Skin epidermis (tissue), 12 donors: Measurements from ENCODE around the gene PLA2G4A.

Experiments
- H3K27ac ChIP-seq, 21 experiments: fragments of 200-600 bp; sonication (generic) in 11 of 21; one replicate each; pipeline ENCODE4 v1.5.0; 2020; ENCODE audit warnings: mild to moderate bottlenecking in 3 of 21, inconsistent platforms in 2 of 21, moderate library complexity in 2 of 21
- H3K4me3 ChIP-seq, 7 experiments: fragments of 200-600 bp; sonication (generic) in 2 of 7; one replicate each; pipeline ENCODE4 v1.5.0; 2020; ENCODE audit warnings: inconsistent platforms in 2 of 7, mild to moderate bottlenecking in 2 of 7, moderate library complexity in 1 of 7

The PLA2G4A gene

DNA sequence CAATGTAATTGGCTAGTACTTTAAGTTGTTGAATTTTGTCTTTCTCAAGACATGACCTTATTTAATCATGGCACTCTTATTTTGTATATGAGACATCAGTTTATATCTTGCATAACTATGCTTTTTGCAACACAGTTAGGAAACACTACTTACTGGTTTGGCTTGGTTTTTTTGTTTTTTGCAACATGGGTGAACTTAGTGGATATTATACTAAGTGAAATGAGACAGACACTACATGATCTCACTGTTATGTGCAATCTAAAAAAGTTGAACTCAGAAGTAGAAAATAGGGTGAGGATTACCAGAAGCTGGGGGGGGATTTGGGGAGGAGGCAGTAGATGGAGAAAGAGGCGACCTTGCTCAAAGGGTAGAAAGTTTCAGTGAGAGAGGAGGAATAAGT is 132.1 kb downstream of the PLA2G4A start:
- no peak overlapping the region for H3K27ac ChIP-seq

DNA sequence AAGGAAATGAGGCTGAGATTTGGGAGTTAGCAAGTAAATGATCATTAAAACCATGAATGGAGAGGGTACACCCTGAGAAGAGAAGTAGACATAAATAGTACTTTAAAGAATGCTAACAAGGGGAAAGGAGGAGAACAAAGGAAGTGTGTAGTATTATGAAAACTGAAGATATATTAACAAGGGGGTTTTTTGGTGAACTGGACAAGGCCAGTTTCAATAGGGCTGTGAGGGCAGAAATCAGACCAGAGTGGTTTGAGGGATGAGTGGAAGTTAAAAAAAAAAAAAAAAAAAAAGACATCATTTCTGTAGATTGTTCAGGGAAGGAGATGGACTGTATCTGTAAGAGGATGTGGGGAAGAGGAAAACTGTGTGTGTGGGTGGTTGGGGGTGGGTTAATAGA is 137.1 kb downstream of the PLA2G4A start:
- Histone ChIP-seq H3K27ac (no peak overlapping the region), H3K4me3 (no peak overlapping the region)

More for the DNA sequence above, 132.1 kb downstream of the PLA2G4A start:
- no peak overlapping the region for H3K4me3 ChIP-seq

DNA sequence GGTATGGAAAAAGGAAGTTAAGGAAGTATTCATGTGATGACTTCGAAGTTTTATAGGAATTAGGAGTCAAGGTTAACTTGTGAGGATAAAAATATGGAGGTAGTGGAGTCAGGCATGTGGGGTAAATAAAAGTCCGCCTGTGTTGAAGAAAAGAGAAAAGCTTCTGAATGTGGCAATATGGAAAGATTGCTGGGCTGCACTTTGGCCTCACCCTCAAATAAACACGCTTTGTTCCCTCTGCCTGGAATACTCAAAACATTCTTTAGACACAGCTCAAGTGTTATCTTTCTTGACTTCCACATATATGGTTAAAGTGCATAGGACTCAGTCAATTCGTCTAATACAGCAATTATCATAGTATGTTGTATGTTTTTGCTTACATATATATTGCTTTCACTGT is 137.7 kb downstream of the PLA2G4A start:
- no peak overlapping the region for H3K4me3 ChIP-seq
- H3K27ac ChIP-seq = no peak overlapping the region

DNA sequence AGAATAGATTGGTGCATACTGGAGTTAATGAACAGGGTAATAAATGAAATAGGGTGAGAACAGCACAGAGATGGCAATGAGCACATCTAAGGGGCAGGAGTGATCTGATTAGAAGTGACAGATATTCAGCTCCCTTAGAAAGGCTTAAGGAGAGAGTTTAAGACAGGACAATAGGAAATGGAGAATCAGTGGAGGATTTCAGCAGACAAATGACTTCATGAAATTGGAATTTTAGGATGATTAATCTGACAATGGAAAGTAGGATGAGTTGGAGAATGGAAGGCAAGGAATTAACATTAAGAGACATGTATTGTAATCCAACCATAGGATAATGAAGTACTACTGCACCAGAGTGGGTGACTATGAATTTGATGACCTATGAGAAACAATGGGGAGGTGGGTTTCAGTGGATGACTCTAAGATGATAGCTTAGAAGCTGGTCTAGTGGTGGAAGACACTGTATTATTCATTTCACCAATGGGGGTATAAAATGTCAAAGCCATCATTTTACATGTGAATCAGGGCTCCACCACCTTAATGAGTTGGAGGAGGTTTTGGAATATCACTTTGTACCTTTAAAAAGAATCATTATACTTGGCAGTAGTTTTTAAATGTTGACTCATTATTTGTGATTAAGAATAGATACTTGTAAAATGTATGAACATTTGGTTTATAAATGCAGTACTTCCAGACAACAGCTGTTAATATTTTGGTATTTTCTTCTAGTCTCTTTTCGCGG is 139.1 kb downstream of the PLA2G4A start:
- H3K4me3 ChIP-seq = no peak overlapping the region
- H3K27ac ChIP-seq = no peak overlapping the region

DNA sequence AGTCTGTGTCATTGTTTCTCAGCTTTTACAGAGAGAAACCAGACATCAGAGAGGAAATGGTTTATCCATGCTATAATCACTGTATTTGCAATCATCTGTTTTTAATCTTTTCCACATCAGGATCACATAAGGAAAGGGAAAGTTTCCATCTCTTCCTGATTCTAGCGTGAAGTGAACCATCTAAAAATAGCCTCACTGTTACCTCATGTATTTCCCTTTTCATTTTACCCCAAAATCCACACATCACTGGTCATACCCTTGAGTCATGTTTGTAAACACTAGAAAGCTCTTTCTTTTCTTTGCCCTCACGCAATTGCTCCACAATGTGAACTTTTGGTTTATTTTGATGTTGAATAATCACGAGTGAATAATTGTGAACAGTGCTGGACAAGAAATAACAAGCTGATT is 146.0 kb downstream of the PLA2G4A start:
- H3K4me3 ChIP-seq = no peak overlapping the region
- H3K27ac ChIP-seq = no peak overlapping the region

DNA sequence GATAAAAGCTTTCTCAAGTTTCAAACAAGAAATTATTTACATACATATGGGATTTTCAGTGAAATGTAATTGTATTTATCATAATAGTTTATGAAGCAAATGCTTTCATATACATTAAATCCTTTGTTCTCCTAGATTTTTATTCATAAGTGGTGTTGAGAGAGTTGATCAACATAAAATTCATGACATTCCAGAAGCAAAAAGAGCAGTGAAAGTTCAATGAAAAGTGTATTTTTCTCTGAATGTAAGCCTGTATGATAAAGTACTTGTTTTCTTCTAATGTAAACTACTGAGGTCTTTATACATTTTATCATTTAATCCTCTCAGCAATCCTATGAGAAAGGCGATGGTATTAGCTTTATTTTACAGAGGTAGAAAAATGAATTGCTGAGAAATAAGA is 146.5 kb downstream of the PLA2G4A start:
- no peak overlapping the region for H3K27ac ChIP-seq
- H3K4me3 ChIP-seq = no peak overlapping the region

DNA sequence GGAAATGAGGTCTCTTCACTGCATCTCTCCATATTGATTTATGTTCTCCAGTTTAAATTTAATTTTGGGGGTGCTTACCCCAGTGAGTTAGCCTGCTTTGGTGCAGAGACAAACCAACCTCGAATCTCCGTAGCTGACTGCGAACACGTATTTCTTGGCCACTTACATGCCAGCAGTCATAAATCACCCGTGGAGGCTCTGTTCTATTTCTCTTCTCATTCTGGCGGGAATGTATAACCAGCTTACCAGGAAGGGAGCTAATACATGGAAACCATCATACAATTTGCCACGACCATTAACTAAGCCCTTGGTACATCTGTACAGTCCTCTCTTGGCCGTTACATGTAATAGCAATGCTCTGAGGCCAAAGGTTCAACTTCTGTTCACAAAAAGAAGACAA is 148.0 kb downstream of the PLA2G4A start:
- H3K27ac ChIP-seq = no peak overlapping the region

DNA sequence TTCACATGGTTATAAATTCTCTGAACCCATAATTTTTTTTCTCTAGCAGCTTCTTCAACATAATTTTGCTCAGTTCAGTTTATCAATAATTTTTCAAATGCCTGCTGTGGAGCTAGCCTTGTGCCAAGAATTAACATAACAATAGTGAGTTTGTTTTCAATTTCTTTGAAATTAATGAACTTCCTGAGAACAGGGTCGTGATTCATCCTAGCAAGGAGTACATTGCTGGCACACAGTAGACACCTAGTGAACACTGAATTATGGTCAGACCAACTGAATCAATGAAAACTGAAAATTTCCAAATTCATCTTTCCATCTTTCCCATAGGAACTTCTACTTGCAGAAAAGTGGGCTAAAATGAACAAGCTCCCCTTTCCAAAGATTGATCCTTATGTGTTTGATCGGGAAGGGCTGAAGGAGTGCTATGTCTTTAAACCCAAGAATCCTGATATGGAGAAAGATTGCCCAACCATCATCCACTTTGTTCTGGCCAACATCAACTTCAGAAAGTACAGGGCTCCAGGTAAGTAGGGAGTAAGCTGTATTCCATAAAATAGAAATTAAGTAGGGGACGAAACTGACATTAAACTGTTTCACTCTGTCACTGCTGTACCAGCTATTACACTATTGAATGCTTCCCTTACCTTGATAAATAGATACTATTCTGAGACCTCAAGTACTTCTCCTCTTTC is 148.7 kb downstream of the PLA2G4A start:
- H3K27ac ChIP-seq = no peak overlapping the region
- H3K4me3 ChIP-seq = no peak overlapping the region

More for the DNA sequence above, 148.0 kb downstream of the PLA2G4A start:
- H3K4me3 ChIP-seq = no peak overlapping the region

DNA sequence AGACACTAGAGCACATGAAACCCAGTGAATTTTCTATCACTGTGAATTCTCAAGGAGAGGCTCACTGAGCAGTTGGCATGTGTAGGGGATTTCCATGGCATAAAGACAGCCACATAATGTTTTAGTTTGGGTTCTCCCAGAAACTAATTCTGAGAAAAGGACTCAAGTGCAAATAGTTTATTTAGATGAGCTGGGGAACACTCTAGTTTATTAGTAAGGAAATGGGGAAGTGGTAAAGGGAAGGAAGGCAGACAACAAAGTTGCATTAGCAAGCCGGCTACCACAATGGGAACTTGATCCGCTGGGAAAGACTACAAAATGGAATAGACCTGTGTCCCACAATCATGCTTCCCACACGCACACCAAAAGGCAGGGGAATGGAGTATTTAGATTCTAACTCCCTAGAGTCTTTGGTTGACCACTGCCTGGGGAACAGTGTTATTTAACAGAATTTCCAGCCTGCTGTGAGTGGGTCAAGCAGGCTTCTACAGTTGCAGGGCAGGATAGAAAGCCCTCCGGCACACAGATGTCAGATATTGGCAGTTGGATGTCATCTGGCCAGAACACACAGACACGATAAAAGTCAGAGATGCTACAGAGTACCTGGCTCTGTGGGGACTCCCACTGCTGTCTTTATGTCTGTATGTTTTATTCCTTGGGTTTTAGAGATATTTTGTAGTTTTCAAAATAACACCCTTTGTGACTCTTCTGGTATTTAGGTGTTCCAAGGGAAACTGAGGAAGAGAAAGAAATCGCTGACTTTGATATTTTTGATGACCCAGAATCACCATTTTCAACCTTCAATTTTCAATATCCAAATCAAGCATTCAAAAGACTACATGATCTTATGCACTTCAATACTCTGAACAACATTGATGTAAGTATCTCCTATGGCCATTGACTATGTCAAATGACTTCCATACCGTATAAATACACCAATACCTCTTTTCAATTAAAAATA is 150.1 kb downstream of the PLA2G4A start:
- Histone ChIP-seq H3K27ac (no peak overlapping the region), H3K4me3 (no peak overlapping the region)

DNA sequence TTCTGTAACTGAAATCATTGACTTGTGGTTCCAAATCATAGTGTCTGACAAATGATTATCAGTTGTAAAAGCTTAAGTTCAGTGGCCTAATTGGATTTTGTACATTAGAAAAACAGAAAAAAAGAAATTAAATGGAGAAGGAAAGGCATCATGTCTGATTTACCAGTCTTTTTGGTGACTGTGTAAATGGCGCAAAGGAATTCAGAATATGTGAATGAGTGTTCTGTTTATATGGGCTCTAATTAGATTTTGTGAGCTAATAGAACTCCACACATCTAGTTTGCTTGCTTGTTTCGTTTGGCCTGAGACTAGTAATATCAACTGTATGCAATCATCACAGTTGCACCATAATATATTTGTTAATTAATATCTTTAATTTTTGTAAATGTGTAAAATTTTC is 151.7 kb downstream of the PLA2G4A start:
- no peak overlapping the region for H3K27ac ChIP-seq

DNA sequence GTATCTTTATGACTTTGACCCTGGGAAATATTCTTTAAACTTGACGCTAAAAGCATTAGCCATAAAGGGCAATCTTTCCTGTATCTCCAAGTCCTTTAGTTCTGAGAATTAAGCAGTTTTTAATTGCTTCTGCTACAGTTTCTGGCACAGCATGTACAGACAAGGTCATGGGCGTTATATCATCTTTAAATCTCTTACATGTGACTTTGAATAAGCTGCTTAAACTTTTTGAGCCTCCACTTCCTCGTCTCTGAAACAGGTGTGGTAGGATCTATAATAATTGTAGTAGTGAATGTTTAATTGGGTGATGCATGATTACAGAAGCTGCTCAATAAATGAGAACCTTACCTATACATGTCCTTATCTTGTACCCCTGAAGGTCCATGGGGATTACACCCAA is 153.4 kb downstream of the PLA2G4A start:
- Histone ChIP-seq H3K27ac (no peak overlapping the region), H3K4me3 (no peak overlapping the region)

More for the DNA sequence above, 151.7 kb downstream of the PLA2G4A start:
- no peak overlapping the region for H3K4me3 ChIP-seq

DNA sequence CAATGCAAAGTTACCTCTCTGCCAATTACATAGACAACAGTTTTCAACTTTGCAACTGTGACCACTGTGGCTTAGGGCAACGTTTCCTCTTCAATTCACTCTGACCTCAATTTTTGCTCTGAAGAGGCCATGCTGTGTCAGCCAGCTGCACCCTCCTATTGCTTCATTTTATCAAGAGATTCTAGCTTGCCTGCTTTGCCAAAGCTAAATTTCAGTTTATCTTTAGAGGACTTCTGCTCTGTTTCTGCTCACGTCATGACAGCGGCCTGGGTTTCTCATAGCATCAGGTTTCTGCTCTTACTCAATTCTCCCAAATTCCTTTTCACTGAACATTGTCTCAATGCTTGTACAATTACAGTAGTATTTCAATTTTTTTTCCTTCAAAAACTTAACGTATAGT is 154.6 kb downstream of the PLA2G4A start:
- Histone ChIP-seq H3K27ac (no peak overlapping the region), H3K4me3 (no peak overlapping the region)

DNA sequence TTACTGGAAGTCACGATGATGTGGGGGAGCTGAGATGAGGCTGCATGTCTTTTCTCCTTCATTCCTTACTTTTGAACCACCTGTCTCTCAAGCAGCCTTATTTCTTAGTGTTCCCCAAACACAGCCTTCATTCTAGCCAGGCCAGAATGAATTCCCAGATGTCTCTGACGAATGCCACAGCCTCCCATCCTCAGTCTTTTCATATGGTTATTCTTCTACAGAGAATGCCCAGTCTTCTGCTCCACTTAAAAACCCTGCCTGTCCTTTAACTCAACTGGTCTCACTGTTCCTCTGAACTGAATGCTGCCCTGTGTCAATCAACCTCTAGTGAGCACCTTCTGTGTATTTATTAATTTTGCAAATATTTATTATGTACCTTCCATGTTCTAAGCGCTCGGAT is 156.2 kb downstream of the PLA2G4A start:
- H3K4me3 ChIP-seq = no peak overlapping the region
- no peak overlapping the region for H3K27ac ChIP-seq

DNA sequence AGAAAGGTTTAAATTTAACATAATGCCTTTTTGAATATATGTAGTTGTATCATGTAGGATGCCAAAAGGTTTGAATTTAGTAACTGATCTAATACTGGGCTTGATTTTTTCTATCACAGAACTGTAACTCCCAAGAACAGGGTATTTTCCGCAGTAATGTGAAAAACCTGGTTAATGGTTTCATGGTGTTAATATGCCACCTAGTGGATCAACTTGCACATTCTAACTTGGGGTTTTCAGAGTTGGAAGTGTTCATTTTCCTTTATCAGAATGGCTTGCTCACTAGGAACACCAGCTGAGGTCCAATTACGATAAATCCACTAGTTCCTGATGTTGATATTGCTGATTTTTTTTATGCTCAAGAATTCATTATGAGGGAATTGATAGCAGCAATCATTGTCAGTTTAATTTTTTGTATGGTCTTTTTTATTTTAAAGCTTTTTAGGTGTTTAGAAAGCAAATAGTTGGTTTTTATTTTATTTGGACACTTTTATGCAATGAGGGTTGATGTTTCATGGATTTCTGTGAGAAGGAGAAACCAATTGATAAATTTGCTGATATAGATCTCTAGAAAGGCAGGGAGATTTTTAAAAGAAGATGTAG is 157.2 kb downstream of the PLA2G4A start:
- Histone ChIP-seq H3K4me3 (no peak overlapping the region), H3K27ac (no peak overlapping the region)

DNA sequence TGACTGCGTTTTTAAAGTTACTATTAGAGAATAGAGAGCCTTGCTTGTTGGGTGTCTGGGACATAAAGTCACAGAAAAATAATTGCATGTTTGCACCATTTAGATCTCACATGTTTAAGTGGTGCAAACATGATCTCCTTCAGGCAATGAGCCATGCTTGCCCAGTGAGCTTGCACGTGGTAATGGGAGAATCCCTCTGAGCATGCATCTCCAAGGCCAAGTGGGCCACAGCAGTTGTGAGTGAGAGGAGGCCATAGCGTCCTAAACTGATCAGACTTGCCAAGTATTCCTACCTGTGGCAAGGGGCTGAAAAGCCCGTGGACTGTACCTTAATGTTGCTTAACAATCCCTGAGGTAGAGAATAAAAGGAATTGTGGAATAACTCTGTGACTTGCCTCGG is 158.3 kb downstream of the PLA2G4A start:
- Histone ChIP-seq H3K27ac (no peak overlapping the region), H3K4me3 (no peak overlapping the region)

DNA sequence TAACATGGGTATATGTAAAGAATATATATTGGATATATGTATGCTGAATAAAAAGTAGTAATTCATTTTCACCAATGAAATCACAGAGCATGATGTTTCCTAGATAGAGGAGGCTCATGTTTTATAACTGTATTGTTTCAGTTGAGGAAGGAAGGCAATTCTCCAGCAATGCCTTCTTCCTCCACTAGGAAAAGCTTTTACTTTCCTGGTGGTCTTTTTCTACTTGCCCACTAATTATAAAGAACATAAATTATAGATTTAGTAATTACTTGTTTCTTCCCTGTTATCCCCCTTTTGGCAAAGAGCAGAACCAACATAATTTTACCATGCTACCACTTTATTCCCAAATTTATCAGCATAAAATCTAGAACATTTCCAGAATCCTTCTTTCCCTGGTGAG is 159.0 kb downstream of the PLA2G4A start:
- Histone ChIP-seq H3K4me3 (no peak overlapping the region), H3K27ac (no peak overlapping the region)

DNA sequence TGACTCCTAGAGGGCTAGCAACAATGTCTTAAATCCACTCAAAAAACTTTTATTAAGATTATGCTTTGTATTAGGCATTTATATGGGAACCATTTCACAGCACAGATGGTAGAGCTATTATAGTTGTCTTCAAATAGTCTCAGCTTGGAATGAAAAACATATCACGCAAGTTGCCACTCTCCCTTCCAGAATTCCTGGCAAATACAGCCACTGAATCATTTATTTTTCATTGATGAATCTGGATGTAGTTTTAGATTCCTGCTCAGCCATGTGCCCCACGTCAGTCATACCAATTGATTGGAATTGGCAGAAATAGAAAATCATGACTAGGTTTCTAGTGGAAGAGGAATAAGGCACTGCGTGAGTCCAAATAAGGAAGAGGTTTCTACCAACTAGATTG is 165.2 kb downstream of the PLA2G4A start:
- no peak overlapping the region for H3K27ac ChIP-seq
- H3K4me3 ChIP-seq = no peak overlapping the region

DNA sequence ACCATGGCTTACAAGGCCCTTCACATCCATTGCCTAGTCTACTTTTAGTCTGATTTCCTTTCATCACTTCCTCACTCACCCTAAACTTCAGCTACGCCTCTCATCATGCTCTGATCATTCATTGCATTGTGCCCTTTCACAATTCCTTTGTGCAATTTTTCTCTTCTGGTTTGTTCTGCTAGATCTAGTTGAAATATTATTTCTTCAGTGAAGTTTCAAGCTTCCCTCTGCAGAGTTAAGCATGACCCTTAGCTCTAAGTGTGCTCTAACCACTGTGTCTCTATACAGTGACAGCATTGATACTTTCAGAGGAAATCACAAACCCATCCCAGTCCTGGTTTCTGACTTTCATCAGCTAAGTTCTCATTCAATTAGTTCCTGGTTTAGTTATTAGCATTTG is 166.1 kb downstream of the PLA2G4A start:
- H3K27ac ChIP-seq = no peak overlapping the region
- no peak overlapping the region for H3K4me3 ChIP-seq

DNA sequence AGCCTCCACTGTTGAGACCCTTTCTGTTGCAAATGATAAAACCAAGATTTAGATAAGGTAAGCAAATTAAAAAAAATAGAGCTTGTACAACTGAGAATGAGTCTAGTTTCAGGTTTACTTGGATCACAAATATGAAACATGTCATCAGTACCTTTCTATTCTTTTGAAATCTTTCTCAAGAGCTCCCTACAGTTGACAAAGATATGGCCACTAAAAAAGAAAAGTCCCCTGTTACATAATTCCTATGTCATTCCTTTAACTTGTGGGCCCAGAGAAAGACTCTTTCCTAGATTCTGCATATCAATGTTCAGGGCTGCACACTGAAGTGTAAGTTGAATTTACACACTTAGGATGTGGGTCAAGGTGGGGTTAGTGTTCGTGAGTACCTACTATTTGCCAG is 168.1 kb downstream of the PLA2G4A start:
- H3K27ac ChIP-seq = no peak overlapping the region
- no peak overlapping the region for H3K4me3 ChIP-seq

DNA sequence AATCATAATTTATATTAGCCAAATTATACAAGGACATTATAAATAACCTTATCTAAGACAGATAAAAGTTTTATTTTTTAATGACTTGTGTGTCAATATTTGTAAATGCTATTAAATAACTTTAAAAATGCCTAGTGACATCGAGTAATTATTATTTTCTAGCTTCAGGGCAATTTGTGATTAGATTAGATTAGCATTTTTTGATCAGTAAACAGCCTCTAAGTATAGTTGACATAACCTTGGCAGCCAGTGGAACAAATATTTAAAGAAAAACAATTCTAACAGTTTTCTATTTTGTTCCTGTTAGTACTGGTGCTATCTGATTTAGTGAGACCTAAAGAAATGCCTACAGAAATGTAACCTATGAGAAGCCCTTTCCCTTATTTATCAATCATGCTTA is 169.1 kb downstream of the PLA2G4A start:
- H3K4me3 ChIP-seq = no peak overlapping the region
- H3K27ac ChIP-seq = no peak overlapping the region
